HG02571 (cell line): ENCODE measurements around the gene BEND3.
"Not testable (repeated sequence)": the region's sequence is repeated elsewhere in the genome, so short reads cannot be mapped to it uniquely, and the experiment has no call there.

Experiments
- ATAC-seq: cut with Tn5 transposase; IDR thresholded peaks from one replicate; pipeline ENCODE4 v1.9.1; 2021; ENCODE audit warnings: mild to moderate bottlenecking, moderate library complexity; ENCODE audit not compliant: unreplicated experiment

BEND3 gene

DNA sequence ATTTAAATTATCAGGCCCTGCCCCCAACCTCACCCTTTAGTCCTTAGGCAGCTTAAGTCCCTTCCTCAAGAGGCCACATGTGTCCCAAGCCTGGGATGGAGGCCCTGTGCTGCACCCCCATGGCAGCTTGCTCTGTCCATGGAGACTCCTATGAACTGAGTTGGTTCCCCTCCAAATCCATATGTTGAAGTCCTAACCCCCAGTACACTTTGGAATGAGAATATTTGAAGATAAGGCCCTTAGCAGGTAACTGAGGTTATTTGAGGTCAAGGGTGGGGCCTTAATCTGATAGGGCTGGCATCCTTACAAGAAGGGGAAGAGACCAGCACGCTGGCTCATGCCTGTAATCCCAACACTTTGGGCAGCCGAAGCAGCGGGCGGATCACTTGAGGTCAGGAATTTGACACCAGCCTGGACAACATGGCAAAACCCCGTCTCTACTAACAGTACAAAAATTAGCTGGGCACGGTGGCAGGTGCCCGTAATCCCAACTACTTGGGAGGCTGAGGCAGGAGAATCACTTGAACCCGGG is 6.7 kb upstream of the BEND3 start:
- ATAC-seq = no peak

DNA sequence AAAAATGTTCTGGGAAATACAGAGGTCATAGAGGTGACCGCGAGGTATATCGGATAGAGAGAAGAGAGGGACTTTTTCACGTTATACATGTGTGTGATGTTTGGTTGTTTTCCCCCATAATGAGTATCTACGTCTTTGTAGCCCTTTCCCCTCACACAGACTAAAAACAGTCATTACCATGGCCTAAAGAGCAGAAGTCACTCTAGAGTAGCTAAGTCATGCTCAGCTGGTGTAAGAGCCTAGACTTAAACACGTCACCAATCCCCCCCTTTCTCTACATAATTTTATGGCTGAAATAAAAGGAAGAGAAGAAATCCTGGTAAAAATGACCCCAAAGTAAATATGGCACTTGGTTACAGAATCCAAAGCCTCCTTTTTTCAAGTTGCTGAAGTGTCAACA is 6.0 kb upstream of the BEND3 start:
- ATAC-seq = no peak

DNA sequence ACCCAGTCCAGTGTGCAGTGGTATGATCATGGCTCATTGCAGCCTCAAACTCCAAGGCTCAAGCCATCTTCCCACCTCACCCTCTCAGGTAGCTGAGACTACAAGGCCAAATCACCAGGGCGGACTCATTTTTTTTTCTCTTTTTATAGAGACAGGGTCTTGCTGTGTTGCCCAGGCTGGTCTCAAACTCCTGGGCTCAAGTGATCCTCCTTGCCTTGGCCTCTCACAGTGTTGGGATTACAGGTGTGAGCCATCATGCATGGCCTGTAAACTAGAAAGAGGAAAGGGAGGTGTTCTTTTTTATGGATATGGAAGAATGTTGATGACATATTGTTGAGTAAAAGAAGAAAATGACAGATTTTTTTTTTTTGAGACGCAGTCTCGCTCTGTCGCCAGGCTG is 5.1 kb upstream of the BEND3 start:
- no peak for ATAC-seq

DNA sequence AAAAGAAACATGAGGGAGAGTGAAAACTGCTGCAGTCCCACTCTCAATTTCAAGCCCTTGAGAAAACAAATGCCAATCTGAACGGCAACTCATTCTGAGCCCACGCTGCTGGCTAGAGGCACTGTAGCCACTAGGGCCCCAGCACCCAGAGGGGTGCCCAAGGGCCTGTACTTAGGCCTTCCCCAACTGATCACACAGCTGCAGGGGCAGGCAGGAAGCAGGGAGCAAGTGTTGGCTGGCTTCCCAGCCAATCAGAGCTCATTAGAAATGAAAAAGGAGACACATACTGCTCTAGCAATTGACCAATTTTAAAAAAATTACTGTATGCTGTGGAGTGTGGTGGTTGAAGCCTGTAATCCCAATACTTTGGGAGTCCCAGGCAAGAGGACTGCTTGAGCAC is 3.7 kb upstream of the BEND3 start:
- ATAC-seq = no peak

DNA sequence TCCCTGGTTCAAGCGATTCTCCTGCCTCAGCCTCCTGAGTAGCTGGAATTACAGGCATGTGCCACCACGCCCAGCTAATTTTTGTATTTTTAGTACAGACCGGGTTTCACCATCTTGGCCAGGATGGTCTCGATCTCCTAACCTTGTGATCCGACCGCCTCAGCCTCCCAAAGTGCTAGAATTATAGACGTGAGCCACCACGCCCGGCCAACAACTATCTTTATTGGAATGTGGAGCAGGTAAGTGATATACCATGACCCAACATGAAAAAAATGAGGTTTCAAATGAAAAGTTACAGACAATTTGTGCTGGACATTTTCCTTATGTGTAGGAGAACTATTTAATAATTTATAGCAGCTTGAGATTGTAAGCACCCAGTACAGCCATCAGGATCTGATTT is 3.2 kb upstream of the BEND3 start:
- not testable (repeated sequence) for ATAC-seq

DNA sequence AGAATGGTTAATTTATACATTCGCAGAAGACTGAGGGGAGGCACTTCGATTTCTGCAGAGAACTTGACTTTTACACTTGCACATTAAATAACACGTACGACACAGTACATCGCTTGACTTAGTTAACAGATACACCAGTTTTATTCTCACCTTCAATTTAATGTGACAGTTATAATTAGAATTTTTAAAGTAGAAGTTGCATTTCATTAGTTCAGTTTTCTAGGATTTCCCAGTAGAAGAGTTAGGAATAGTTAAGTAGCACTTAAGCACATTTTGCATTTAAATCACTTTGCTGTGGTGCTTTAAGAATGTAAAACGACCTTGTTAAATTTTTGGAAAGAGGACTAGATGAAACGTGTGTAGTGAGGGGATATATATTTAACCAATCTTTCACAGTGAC is 1.6 kb upstream of the BEND3 start:
- ATAC-seq = no peak

DNA sequence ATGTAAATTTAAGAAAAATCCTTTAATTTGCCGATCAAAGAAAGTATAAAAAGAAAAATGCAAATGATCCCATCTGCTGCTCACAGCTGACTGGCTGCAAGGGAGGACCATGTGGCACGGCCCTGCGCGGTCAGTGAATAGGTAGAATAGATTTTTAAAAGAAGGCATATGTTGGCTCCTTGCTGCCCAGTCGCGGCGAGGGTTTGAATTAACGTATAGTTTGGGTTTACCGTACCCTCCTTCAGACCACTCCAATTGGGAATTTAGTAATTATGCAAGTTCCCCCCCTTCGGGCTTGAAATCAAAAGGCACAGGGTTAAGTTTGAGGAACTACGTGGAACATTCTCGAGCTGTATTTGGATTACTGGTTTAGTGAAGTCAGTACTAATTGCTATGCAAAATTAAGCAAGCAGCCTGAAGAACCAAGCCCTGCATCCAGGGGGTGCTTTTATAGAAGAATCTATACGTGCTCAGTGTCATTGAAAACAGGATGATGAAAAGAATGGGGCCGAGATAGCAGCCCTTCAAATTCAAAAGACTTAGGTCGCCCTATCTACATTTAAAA is 1.1 kb upstream of the BEND3 start:
- ATAC-seq = no peak

DNA sequence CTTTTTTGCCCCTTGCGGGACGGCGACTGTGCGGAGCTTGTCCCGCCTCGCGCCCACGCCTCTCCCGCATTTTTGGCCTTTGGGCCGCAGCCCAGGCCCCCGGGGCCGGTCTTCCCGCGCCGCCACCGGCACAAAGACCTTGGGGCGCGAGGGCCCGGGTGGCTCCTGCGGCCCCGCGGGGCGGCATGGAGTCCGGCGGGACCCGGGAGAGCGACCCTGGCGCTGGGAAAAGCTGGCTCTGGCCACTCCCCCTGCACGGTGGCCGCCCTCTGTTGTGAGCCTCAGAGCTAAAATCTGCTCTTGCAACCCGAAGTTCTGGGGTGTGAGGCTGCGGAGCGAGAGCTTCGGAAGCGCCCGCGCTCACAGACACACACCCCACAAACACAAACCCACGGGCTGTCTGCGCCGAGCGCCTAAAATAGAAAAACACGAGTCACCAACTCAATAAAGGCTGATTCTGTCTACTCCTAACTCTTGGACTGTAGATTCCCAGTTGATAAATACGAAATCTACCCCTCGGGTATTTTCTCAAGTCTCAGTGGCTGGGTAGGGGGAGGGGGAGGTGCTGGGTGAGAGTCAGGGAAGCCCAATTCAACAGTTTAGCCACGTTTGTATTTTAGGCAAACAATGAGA is 496 bp upstream of the BEND3 start:
- ATAC-seq = no peak

DNA sequence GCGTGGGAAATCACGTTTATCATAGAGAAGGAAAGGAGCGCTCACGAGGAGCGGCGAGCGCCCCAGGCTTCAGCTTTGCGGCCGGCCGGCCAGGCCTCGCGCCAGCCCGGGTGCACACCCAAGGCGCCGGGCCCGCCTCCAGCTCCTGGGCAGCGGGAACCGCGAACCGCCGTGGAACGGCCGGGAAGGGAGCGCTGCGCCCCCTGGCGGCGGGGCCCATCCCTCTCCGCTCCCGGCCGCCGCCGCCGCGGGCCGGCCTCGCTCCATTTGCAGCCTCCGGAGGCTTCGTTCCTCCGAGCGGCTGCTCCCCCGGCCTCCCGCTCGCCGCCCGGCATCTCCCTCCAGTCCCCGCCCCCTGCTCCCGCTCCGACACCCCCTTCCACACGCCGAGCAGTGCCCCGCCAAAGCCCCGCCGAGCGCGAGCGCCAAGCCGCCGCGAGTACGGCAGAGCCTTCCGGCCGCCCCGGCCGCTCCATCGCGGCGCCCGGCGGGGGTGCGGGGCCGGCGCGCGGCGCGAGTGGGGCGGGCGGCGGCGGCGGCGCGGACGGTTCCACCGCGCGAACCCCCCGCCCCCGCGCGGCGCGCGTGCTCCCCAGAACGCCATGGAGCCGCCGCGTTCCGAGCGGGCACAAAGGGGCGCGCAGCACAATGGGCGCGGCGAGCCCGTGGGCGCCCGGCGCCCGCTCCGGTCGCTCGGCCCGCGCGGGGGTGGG is 946 bp downstream of the BEND3 start:
- peak; percentile 73 for ATAC-seq

DNA sequence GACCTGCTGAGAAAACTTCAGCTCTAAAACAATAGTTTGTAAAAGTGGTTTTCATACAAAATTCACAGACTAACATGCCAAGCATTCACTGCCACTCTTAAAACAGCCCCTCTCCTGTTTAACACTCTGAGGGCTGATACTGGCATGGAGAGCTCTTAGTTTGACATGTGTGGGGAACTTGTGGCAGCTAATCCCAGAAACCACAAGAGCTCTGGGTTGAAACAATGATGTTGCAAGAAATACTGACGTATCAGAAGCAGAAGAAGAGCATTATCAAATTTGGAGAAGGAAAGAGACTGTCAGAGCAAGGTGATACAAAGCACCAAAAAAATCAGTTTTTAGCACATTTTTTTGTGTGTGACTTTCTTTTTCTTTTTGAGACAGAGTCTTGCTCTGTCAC is 5.1 kb downstream of the BEND3 start:
- no peak for ATAC-seq

DNA sequence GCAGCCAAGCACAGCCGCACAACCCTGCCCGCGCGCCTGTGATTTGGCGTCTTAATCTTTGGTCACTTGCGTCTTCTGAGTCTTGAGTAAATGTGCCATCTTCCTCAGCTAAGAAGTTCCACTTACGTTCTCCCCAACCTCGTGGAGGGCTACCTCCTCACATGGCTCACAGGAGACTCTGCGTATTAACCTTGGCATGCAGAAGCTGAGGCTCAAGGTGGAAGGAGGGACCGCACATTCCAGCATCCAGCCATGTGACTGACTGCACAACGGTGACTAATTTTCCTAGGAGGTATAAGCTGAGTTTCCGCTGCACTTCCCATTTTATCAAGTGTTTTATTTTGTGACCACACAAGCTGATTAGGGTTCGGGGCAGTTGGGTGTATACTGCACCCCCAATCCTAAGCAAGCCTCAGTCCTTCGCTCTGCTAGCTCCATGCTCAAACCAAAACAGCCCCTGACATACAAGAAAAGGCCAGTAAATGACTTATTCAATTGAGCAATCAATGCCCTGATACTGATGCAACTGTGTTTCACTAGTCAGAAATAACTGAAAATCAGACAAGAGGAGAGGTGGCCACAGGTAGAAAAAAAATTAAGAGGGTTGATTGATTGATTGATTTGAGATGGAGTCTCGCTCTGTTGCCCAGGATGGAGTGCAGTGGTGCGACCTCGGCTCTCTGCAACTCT is 7.0 kb downstream of the BEND3 start:
- ATAC-seq = no peak

DNA sequence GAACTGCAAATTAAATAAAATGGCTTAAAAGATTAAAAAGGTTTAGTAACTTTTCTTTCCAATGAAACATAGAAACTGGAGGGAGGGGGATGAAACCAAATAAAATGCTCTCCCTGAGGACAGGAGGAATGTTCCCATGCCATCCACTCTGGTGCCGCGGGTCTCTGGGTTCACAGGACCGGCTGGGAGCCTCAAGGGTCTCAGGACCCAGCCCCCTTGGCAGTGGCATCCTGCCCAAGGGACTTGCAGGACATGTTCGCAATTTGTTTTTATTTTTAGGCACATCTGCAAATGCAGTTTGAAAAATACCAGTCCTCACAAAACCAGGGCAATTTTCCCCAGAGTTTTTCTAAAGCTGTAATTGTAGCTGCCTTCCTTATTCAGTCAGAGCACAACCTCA is 7.5 kb downstream of the BEND3 start:
- no peak for ATAC-seq

DNA sequence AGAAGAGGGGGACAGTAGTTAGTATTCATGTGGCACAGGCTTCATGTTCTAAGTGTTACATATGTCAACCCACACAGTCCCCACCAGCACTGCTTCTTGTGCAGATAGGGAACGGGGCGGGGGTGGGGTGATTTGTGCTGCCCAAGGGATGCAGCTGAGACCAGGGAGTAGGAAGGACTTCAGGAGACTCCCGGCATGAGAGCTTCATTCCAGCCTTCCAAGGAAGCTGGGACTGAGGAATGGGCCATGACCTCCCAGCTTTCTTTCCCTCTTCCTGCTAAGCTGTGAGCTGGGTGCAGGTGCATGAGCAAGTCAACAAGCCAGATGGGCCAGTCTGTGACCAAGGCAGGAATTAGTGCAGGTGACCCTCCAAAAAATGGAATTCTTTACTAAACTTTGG is 9.2 kb downstream of the BEND3 start:
- ATAC-seq = no peak

DNA sequence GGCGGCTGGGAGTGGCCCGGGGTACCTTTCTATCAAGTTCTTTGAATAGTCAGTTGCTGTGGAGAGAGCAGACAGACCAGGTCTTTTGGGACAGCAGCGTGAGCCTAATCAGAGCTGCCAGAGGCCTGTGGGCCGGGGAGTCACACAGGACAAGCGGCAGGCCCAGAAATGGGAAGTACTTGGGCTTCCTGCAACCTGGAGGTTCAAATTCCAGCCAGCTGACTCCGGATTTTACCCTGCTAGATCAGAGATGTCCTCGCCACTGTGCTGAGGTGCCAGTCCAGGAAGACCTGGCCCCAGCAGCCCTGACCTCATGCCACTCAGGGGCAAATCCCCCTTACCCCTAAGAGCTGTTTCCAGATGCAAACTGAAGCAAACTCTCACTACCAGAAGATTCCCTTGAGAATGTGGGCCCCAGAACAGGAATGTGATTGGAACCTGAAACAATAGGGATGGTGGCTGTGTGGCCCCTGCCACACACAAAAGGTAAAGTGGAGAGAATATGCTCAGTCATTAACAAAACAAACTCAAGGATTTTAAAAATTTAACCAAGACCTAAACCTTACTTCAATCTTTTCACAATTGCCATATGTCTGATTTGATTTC is 9.7 kb downstream of the BEND3 start:
- ATAC-seq = no peak

DNA sequence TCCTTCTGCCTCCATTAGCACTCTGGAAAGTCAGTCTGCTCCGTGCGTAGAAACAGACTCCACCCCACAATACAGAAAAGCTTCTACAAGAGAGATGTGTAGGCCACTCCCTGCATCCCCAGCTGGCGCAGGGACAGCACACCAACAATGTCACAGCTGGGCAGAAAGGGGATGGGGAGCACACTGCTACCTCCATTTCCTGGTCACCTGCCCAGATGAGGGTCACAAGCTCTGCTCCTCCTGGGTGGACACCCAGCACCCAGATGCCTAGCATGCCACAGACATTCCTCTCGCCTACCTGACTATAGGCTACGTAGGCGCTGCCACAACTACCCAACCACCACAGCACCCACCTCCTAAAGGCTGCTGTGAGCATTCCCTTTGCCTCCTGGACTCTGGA is 12.2 kb downstream of the BEND3 start:
- ATAC-seq = no peak

DNA sequence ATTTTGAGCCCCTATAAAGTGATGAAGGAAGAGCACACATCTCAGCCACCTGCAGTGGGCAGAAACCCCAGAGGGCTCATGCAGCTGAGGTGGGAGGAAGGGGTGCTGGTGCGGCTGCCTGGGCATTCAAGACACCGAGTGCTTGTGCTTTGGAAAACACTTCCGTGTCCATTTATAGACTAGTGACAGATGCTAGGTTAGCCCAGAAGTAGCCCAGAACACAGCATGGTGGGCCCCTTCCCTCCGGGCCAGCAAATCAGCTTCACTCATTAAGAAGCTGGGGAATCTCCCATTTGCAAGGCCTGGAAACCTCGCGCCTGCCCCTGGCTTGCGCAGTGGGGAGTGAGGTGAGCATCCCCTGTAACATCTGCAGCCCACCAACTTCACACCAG is 12.9 kb downstream of the BEND3 start:
- no peak for ATAC-seq

DNA sequence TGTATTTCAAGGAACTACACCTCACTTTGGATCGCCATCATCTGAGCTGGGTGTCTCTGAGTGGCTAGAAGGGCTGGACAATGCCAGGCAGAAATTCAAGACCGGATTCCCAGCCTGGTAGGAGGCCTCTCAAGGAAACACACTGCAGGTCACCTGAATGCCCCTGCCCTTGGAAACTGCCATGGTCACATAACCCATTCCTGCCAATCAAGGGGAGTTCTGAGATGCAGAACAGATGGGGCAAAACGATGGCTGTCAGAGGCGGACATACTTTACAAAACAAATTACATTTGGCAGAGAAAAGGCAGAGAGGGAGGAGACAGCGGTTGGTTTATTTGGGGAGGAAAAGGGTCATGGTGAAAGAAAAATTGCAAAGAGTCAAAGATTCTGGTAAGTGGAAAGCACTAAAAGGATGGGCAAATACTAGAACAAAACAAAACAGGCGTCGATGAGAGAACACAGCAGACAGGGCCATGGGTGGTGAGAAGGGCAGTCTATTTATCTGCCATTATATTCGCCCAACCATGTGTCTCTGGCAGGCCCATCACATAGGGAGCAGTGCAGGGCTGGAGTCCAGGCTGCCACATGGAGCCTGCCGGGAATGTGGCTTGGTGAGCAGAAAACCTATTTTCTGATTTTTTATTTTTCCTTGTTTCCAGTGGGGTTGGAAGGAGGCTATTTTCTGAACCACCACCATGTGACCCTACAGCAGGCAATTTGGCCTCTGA is 13.5 kb downstream of the BEND3 start:
- ATAC-seq = no peak

DNA sequence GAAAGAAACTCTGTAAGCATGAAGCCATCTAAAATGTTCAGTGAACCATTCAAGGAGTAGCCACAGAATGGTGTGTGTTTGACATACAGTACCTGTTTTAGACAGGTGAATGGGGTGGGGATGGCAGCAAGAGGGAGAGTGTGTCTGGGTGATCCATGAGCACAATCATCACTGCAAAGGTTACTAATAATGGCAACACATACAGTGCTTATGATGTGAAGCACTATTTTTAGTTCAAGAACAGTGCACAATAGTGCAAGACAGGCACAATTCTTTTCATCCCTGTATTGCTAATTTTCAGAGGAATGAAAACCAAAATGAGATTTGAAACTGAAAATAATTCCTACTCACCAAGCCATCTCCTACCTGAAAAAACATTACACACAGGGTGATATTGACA is 14.1 kb downstream of the BEND3 start:
- no peak for ATAC-seq

DNA sequence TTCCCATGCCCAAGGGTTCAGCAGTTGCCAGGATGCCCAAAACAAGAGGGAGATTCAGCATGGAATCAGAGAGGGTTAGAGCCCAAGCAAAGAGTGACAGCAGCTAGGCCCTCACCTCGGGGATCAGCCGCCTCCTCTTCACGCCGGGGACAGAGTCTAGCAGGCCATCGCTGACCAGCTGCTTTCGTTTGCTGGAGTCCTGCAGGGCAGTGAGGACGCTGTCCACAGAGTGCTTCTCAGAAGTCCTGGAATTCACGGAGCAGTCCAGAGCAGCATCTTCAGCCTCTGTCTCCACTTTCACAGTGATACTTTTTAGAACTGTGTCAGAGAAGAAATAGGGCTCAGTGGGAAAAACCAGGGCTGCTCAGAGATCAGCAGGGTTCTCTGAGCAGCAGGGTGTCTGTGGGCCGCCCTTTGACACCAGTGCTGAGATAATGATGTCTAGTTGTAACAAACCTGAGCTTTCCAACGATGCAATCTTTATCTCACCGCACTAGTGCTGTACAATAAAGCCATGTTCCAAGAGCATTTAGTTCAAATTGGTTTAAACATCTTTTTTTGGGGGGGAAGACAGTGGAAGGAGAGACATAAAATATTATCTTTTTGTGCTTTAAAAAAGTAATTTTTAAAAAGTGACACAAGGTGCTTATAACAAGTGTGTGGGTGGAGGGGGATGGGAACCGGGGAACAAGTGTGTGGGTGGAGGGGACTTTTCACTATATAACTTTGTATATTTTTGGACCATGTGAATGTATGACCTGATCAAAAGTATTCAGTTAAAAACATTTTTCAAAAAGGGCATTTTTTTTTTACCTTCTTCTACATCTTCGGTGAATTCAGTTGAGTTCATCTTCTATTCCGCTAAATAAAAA is 16.6 kb downstream of the BEND3 start:
- ATAC-seq = no peak

DNA sequence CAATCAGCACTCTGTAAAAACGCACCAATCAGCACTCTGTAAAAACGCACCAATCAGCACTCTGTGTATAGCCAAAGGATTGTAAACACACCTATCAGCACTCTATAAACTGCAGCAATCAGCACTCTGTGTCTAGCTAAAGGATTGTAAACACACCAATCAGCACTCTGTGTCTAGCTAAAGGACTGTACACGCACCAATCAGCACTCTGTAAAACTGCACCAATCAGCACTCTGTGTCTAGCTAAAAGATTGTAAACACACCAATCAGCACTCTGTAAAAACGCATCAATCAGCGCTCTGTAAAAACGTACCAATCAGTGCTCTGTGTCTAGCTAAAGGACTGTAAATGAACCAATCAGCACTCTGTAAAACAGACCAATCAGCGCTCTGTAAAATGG is 30.9 kb downstream of the BEND3 start:
- ATAC-seq = not testable (repeated sequence)
